Epithelial cell of esophagus (primary cell): ENCODE measurements around the gene FCRLB.
"Not testable (repeated sequence)": the region's sequence is repeated elsewhere in the genome, so short reads cannot be mapped to it uniquely, and the experiment has no call there.

Experiments
- DNase-seq: peaks from one replicate; pipeline ENCODE4 v3.0.0; 2010; ENCODE audit warnings: low read depth
- H3K4me3 ChIP-seq: 2 replicates; pipeline ENCODE4 v1.5.1; 2011; ENCODE audit warnings: mild to moderate bottlenecking, low read length, control low read depth
- TF ChIP-seq, protein P1 (sequence below): IDR thresholded peaks from 2 replicates; pipeline ENCODE4 v1.5.1; 2011; ENCODE audit warnings: low read depth, mild to moderate bottlenecking, low read length, control low read depth, inconsistent platforms; ENCODE audit not compliant: insufficient read depth; ENCODE audit errors: missing control alignments

The FCRLB gene, protein sequence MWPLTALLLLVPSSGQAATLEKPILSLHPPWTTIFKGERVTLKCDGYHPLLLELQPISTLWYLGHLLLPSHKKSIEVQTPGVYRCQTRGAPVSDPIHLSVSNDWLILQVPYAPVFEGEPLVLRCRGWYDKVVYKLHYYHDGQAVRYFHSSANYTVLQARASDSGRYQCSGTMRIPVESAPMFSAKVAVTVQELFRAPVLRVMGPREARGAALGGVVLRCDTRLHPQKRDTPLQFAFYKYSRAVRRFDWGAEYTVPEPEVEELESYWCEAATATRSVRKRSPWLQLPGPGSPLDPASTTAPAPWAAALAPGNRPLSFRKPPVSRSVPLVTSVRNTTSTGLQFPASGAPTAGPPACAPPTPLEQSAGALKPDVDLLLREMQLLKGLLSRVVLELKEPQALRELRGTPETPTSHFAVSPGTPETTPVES

DNA sequence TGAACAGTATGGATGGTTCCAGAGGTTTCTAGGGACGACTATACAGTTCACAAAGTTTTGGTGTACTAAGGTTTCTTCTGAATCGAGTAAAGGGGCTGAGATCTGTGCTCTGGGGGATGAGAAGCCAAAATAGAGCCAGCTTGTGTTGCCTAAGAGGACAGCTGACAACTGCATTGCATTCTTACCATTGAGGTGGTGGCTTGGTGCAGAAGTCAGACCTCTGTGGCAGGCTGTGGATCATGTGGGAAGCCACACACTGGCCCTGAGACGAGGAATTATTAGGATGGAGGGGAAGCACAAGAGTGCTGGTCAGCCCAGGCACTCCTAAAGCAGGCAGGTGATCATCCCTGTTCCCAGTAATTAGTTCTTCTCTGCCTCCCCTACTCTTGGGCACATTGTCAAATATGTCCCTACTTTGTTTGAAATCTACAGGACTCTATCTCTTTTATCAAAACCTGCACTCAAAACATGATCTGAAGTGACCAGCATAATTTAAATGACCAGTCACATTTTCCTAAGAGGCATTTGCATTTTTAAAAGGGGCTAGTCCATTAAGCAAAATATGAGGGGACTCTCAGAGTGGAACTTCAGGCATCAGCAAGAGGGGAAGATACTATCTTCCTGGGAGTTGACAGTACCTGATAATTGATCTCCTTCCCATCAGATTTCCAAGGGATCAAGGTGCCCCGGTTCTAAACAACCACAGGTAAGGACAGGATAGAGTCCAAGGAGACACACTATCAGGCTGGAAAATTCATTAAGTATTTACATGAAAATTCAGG, at the start of gene FCRLB:
TSS of gene FCRLB (plus strand) at position 589 of the 782 bp plus-strand sequence. CDS start 1,129 bp downstream, outside the sequence.
- no peak for DNase-seq
- no peak within 1 kb of the TSS for H3K4me3 ChIP-seq
- TF ChIP-seq, protein P1, sequence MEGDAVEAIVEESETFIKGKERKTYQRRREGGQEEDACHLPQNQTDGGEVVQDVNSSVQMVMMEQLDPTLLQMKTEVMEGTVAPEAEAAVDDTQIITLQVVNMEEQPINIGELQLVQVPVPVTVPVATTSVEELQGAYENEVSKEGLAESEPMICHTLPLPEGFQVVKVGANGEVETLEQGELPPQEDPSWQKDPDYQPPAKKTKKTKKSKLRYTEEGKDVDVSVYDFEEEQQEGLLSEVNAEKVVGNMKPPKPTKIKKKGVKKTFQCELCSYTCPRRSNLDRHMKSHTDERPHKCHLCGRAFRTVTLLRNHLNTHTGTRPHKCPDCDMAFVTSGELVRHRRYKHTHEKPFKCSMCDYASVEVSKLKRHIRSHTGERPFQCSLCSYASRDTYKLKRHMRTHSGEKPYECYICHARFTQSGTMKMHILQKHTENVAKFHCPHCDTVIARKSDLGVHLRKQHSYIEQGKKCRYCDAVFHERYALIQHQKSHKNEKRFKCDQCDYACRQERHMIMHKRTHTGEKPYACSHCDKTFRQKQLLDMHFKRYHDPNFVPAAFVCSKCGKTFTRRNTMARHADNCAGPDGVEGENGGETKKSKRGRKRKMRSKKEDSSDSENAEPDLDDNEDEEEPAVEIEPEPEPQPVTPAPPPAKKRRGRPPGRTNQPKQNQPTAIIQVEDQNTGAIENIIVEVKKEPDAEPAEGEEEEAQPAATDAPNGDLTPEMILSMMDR = no peak

DNA sequence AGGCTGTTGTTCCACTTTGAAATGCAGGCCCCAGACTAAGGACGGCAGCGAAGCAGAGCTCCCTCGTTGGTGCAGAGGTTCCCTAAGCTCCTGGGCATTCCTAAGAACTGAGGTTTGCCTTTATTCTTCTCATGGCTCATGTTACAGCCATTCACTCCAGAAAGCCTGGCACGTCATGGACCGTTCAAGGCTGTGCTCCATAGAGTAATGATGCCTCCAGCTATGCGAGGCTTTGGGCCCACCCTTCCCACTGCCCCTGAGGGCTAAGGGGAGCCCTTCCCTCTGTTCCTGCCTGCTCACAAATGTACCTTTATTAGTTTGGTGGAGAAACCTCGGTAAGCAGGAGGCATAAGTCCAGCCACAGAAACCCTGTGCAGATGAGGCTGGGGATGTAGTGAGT, 47.9 kb upstream of the FCRLB start:
- H3K4me3 ChIP-seq, DNase-seq: not testable (repeated sequence)

DNA sequence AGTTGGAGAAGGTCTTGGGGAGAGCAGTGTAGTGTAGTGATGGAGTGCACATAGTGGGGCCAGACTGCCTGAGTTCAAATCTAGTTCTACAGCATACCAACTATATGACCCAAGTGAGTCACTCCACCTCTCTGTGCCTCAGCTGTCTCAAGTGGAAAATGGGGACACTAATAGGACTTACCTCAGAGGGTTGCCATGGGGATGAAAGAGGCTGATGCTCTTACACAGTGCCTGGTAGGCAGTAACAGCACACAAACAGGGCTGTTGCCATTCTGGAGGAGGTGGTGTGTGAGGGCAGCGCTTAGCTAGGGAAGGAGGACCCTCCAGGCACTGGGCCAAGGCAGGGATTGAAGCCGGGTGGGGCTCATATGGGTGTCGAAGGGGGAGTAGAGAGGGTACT, 46.9 kb upstream of the FCRLB start:
- peak; percentile 8 for DNase-seq
- H3K4me3 ChIP-seq = not testable (repeated sequence)

DNA sequence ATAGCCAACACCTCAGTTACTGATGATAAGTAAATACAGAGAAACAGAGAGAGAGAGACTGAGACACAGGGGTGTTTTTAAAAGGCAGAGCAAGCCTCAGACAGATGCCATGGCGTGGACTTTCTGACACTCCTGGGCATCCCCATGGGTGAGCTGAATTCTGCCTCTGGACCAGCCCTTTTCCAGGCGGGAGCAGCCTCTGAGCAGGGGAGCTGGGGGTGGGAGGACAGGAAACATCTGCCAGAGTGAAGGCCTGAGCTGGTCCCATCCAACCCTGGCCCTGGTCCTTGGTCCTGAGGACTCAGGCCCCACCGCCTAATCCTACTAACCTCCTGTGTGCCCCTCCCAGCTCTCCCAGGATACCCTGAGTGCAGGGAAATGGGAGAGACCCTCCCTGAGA, 46.4 kb upstream of the FCRLB start:
- not testable (repeated sequence) for H3K4me3 ChIP-seq, DNase-seq

DNA sequence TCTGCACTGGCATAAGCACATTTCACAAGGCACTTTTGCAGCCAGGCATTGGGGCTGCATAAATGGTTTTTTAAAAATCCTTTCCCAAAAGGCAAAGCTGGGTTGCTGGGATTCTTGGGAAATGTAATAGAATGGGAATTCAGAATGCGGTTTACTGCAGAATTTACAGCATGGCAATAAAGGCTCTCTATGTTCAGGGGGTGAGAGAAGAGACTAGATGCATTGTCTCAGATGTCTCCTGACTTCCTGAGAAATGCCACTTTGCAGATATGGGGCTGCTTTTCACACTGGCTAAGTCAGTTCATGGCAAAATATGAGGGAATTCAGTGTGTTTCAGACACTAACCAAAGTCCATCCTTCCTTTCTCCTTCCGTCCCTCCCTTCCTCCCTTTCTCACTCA, 44.9 kb upstream of the FCRLB start:
- no peak for DNase-seq
- TF ChIP-seq, protein P1 = no peak
- H3K4me3 ChIP-seq = no peak overlapping the region

DNA sequence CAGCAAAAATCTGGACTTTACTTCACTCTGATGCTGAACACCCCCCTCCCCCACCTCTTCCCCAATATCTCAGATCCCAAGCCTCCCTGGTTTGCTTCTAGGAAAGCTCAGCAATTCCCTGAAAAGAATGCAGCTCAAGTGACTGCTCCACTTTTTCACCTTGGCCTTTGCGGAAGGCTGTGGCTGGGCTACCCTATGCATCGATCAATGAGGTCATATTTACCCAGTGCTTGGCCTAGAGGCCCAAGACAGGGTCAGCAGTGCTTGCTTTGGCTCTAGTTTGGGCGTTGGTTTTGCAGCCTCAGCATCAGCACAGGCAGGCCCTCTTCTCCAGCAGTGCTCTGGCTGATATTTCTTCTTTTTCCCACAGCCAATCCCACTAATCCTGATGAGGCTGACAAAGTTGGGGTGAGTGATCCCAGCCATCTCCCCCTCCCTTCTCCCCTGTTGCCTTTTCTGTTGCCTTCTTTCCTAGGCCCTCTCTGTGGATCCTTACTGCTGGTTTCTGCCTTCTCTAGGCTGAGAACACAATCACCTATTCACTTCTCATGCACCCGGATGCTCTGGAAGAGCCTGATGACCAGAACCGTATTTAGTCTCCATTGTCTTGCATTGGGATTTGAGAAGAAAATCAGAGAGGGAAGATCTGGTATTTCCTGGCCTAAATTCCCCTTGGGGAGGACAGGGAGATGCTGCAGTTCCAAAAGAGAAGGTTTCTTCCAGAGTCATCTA, 44.2 kb upstream of the FCRLB start:
- DNase-seq = no peak
- no peak overlapping the region for H3K4me3 ChIP-seq
- TF ChIP-seq, protein P1 = no peak

DNA sequence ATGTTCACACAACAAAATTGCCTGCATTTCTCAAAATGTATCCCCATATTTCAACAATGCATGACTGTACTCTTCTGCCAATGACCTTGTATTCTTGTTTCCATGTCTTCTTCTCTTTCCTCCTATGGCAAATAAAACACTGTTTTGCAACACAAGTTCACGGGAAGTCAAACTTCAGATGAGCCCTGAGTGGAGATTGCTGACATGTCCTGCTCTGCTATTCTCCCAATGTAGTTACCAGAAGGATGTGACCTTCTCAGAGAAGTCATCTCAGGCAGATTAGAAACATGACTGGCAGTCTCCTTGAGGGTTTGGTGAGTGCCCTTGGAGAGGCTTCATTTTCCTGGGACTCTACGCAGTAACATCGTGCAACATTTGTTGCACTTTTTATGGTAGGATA, 42.8 kb upstream of the FCRLB start:
- TF ChIP-seq, protein P1 = no peak
- no peak for DNase-seq
- no peak overlapping the region for H3K4me3 ChIP-seq

DNA sequence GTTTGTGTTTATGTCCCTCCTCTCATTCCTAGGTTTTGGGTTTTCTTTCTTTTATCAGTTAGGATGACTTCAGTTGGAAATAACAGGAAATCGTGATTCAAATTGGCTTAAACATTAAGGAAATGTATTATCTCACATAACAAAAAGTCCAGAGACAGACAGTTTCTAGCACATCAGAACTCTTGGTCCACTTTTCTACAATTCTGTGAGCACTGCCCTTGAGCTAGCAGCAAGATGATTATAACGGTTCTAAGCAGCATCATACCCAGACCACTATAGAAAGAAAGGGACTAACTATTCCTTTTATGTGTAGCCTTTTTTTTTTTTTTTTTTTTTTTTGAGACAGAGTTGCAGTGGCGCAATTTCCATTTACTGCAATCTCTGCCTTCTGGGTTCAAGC, 39.5 kb upstream of the FCRLB start:
- no peak for DNase-seq
- TF ChIP-seq, protein P1 = no peak
- no peak overlapping the region for H3K4me3 ChIP-seq
